Measurements from ENCODE around the gene ANKRD28. TPM values are rescaled to one million over a fixed set of nuclear protein-coding genes. Genes with fewer than 3 reads are reported as not detected.

Gene ANKRD28
- polyA plus RNA-seq, 1 of the 3 experiments (the other 2 are of a cell fraction) = 74.8 TPM

- H3K9ac ChIP-seq = no peak overlapping the region
- no peak for TF ChIP-seq FOXJ3 (CRISPR knock-in tag; IDR thresholded peaks at IDR 0.05)
- no peak for TF ChIP-seq RXRA (IDR thresholded peaks at IDR 0.05; ENCODE audit: borderline replicate concordance, low read depth)
- no peak for TF ChIP-seq FOXM1 (IDR thresholded peaks at IDR 0.05; ENCODE audit: low read depth)
- no peak for TF ChIP-seq POLR2AphosphoS5 (IDR thresholded peaks at IDR 0.05; ENCODE audit: low read depth, low read length)
- no peak for TF ChIP-seq USF1 (IDR thresholded peaks at IDR 0.05; ENCODE audit: borderline replicate concordance, low read depth)
- TF ChIP-seq MXI1 (IDR thresholded peaks at IDR 0.05; ENCODE audit: low read depth, low read length) = no peak
- no peak for TF ChIP-seq USF2 (IDR thresholded peaks at IDR 0.05; ENCODE audit: borderline replicate concordance, low read depth, low read length)
- TF ChIP-seq ELF1 (IDR thresholded peaks at IDR 0.05) = no peak
- TF ChIP-seq YY1 (IDR thresholded peaks at IDR 0.05; ENCODE audit: low read depth) = no peak
- TF ChIP-seq JUND (IDR thresholded peaks at IDR 0.05) = no peak
- TF ChIP-seq SMC3 (IDR thresholded peaks at IDR 0.05; ENCODE audit: low read depth, low read length) = no peak
- TF ChIP-seq EP300 (IDR thresholded peaks at IDR 0.05; ENCODE audit: borderline replicate concordance in 1 of 2, low read depth in 1 of 2, low read length in 1 of 2) = no peak
- no peak for TF ChIP-seq REST (IDR thresholded peaks at IDR 0.05; ENCODE audit: low read depth, low read length)
- TF ChIP-seq CHD2 (IDR thresholded peaks at IDR 0.05; ENCODE audit: low read length, partially characterized antibody) = no peak
- TF ChIP-seq RAD21 (IDR thresholded peaks at IDR 0.05; ENCODE audit: low read length) = no peak
- H3K36me3 ChIP-seq (replicated peaks in 1 of 2; ENCODE audit: control insufficient read depth in 1 of 2, insufficient read depth in 2 of 2, low read length in 1 of 2) = no peaks in the 10 kb centered on the region
- no peaks in the 10 kb centered on the region for H3K4me1 ChIP-seq (ENCODE audit: control insufficient read depth in 1 of 2, insufficient read depth in 2 of 2, low read depth in 1 of 2, low read length in 1 of 2)
- DNase-seq = no peak
- no peaks in the 10 kb centered on the region for H3K9me2 ChIP-seq
- CTCF ChIA-PET = no interaction called here
- POLR2A ChIA-PET = no interaction called here
- H3K4me2 ChIP-seq = no peak overlapping the region
- H4K20me1 ChIP-seq (ENCODE audit: insufficient read depth) = no peaks in the 10 kb centered on the region
- no peak overlapping the region for H2AFZ ChIP-seq (ENCODE audit: low read depth)
- WGBS (ENCODE audit: low lambda C conversion rate) = 94% methylated on average over 9 of the region's 9 CpGs
- no peak overlapping the region for H3K27ac ChIP-seq (ENCODE audit: low read depth in 2 of 2, low read length in 1 of 2)
- no peak overlapping the region for H3K4me3 ChIP-seq (ENCODE audit: low read depth in 2 of 2, low read length in 1 of 2)
- H3K9me3 ChIP-seq = no peaks in the 10 kb centered on the region; the same call in 1 of the 2 replicates
- H3F3A ChIP-seq (replicated peaks; ENCODE audit: insufficient read depth) = peaks cover 4% of the 10 kb centered on the region
- H3K27me3 ChIP-seq (ENCODE audit: insufficient read depth) = no peaks in the 10 kb centered on the region
- H3K79me2 ChIP-seq (ENCODE audit: insufficient read depth) = no peaks in the 10 kb centered on the region
Observed at GRCh38 chr3:15654891-15655290, 142.9 kb downstream of the ANKRD28 start.

All from SK-N-SH (cell line).